Fibroblast of lung (primary cell): ENCODE measurements around the gene TMEM131L. TPM values are rescaled to one million over a fixed set of nuclear protein-coding genes. Genes with fewer than 3 reads are reported as not detected.

ENCODE experiments used
- DNase-seq, 2 donors: peaks; one replicate each; pipeline versions ENCODE4 v3.0.0 to v3.0.0-alpha.2; 2010; ENCODE audit warnings: low read depth in 2 of 2
- H2AFZ ChIP-seq: 2 replicates; pipeline ENCODE4 v1.5.1; 2012; ENCODE audit warnings: low read length, control low read depth, inconsistent platforms
- H3K27ac ChIP-seq: 2 replicates; pipeline ENCODE4 v1.5.1; 2011; ENCODE audit warnings: low read length, control low read depth; ENCODE audit not compliant: insufficient read depth
- H3K27me3 ChIP-seq: 2 replicates; pipeline ENCODE4 v1.5.1; 2011; ENCODE audit warnings: mild to moderate bottlenecking, low read length; ENCODE audit not compliant: control insufficient read depth, insufficient read depth
- H3K36me3 ChIP-seq: 2 replicates; pipeline ENCODE4 v1.5.1; 2011; ENCODE audit warnings: low read length; ENCODE audit not compliant: control insufficient read depth, insufficient read depth
- H3K4me1 ChIP-seq: 2 replicates; pipeline ENCODE4 v1.5.1; 2011; ENCODE audit warnings: low read length; ENCODE audit not compliant: control insufficient read depth, insufficient read depth; ENCODE audit errors: extremely low read depth
- H3K4me2 ChIP-seq: 2 replicates; pipeline ENCODE4 v1.5.1; 2011; ENCODE audit warnings: low read length, control low read depth; ENCODE audit not compliant: insufficient read depth; ENCODE audit errors: extremely low read depth
- H3K4me3 ChIP-seq, 4 experiments: fragments of 200-600 bp in 1 of 4; sonication (generic) in 1 of 4; replicated peaks in 1 of 4; 2 replicates each; pipeline ENCODE4 v1.5.1; 2011 to 2016; ENCODE audit warnings: low read length in 4 of 4, low read depth in 3 of 4, mild to moderate bottlenecking in 3 of 4, control low read depth in 2 of 4, inconsistent platforms in 1 of 4, mixed read lengths in 1 of 4; ENCODE audit not compliant: insufficient read depth in 1 of 4; ENCODE audit errors: control extremely low read depth in 1 of 4
- H3K79me2 ChIP-seq: 2 replicates; pipeline ENCODE4 v1.5.1; 2012; ENCODE audit warnings: mild to moderate bottlenecking, low read length, inconsistent platforms; ENCODE audit not compliant: control insufficient read depth, insufficient read depth
- H3K9ac ChIP-seq: 2 replicates; pipeline ENCODE4 v1.5.1; 2011; ENCODE audit warnings: mild to moderate bottlenecking, low read length, control low read depth; ENCODE audit not compliant: insufficient read depth
- H3K9me3 ChIP-seq: 2 replicates; pipeline ENCODE4 v1.5.1; 2012; ENCODE audit warnings: low read depth, low read length; ENCODE audit not compliant: control insufficient read depth, insufficient read depth
- H4K20me1 ChIP-seq: 2 replicates; pipeline ENCODE4 v1.5.1; 2011; ENCODE audit warnings: low read length; ENCODE audit not compliant: control insufficient read depth, insufficient read depth; ENCODE audit errors: extremely low read depth
- EZH2 ChIP-seq: IDR thresholded peaks from 2 replicates; pipeline ENCODE4 v1.5.1; 2012; ENCODE audit warnings: low read length, control low read depth, mild to moderate bottlenecking; ENCODE audit errors: missing control alignments
- polyA plus RNA-seq, 2 donors: library from polyadenylated mRNA; depleted of rRNA in 1 of 2; stranded (reverse) in 1 of 2; unstranded in 1 of 2; fragments of >200 nt; gene quantifications; 2 replicates each; pipeline ENCODE4 v1.2.1, GENCODE V29; 2011 to 2012; ENCODE audit warnings: missing spikeins in 1 of 2
- total RNA-seq: library from RNA; depleted of rRNA; stranded (reverse); fragments of >200 nt; gene quantifications from 2 replicates; pipeline ENCODE4 v1.2.1, GENCODE V29; 2014
- TF ChIP-seq, protein P1 (sequence below), 2 donors: IDR thresholded peaks in 1 of 2; conservative IDR thresholded peaks in 1 of 2; 1 replicate in 1 of 2; 2 replicates in 1 of 2; pipeline ENCODE4 v1.5.1; 2011 to 2012; ENCODE audit warnings: low read length in 2 of 2, control low read depth in 1 of 2, inconsistent platforms in 1 of 2, low read depth in 1 of 2, mild to moderate bottlenecking in 1 of 2

The TMEM131L gene
- total and polyA plus RNA-seq, 2 donors (not counting 1 experiment from before 2014, with no cell fraction given) = 7.7 to 15.0 TPM

GRCh38 chr4:153638999-153639398 lies 172.8 kb downstream of the TMEM131L start:
- no peak for DNase-seq
- no peaks in the 10 kb centered on the region for H3K4me1 ChIP-seq
- TF ChIP-seq, protein P1, sequence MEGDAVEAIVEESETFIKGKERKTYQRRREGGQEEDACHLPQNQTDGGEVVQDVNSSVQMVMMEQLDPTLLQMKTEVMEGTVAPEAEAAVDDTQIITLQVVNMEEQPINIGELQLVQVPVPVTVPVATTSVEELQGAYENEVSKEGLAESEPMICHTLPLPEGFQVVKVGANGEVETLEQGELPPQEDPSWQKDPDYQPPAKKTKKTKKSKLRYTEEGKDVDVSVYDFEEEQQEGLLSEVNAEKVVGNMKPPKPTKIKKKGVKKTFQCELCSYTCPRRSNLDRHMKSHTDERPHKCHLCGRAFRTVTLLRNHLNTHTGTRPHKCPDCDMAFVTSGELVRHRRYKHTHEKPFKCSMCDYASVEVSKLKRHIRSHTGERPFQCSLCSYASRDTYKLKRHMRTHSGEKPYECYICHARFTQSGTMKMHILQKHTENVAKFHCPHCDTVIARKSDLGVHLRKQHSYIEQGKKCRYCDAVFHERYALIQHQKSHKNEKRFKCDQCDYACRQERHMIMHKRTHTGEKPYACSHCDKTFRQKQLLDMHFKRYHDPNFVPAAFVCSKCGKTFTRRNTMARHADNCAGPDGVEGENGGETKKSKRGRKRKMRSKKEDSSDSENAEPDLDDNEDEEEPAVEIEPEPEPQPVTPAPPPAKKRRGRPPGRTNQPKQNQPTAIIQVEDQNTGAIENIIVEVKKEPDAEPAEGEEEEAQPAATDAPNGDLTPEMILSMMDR (conservative IDR thresholded peaks at IDR 0.05 in 1 of 2, IDR thresholded peaks at IDR 0.05 in 1 of 2; ENCODE audit: low read depth in 1 of 2, low read length in 2 of 2) = no peak
- no peak for TF ChIP-seq EZH2

DNA sequence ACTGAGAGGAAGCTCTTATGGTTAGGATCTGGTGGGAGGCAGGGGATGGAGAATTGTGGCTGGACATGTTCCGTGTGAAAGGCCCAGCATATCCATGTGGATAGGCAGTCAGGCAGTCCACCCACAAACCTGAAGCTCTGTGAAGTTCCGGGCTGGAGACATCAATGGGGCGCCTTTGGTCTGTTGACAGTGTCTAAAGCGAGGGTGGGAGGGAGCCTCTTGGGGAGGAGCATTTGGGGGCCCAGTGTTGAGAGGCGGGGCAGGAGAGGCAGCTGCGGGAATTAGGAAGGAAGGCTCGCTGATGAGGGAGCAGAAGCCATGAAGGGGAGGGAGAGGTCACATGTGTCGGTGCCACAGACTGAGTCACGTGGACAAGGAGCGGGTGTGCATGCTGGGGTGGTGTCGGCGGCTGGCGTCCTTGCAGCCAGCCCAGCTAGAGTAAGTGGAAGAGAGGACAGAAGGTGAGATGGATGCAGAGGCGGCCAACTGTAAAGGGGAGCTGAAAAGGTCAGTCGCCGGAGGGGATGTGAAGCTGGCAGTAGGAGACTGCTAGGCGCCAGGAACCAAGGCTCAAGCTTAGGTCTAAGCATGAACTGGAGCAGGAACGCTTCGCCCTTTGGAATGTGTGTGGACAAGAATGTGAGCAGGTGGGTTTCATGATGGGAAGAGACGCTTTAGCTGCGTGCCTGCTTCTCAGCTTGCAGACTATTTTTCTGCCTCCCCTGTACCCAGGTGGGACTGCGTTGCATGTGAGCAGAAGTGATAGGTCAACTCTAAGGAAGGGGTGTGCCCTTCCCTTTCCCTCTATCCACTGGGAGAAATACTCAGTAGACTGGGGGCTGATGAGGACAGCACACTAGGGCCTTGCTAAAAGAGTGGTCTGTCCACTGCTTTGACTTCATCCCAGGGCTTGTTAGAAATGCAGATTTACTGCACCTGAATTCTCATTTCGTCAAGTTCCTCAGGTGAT lies 174.0 kb downstream of the TMEM131L start:
- no peaks in the 10 kb centered on the region for H3K79me2 ChIP-seq
- H4K20me1 ChIP-seq = no peaks in the 10 kb centered on the region
- no peak overlapping the region for H3K4me3 ChIP-seq
- H3K27ac ChIP-seq = no peak overlapping the region
- no peaks in the 10 kb centered on the region for H3K4me1 ChIP-seq
- no peaks in the 10 kb centered on the region for H3K27me3 ChIP-seq
- DNase-seq = no peak
- H2AFZ ChIP-seq = no peak overlapping the region
- peaks cover 3% of the 10 kb centered on the region for H3K36me3 ChIP-seq
- no peaks in the 10 kb centered on the region for H3K9me3 ChIP-seq
- no peak overlapping the region for H3K9ac ChIP-seq
- TF ChIP-seq EZH2 = no peak
- TF ChIP-seq, protein P1 (conservative IDR thresholded peaks at IDR 0.05 in 1 of 2, IDR thresholded peaks at IDR 0.05 in 1 of 2; ENCODE audit: low read depth in 1 of 2, low read length in 2 of 2) = no peak
- H3K4me2 ChIP-seq = no peak overlapping the region

More at GRCh38 chr4:153638999-153639398, 172.8 kb downstream of the TMEM131L start:
- no peak overlapping the region for H3K4me3 ChIP-seq
- no peaks in the 10 kb centered on the region for H3K79me2 ChIP-seq
- H2AFZ ChIP-seq = no peak overlapping the region
- H3K9me3 ChIP-seq = no peaks in the 10 kb centered on the region
- no peak overlapping the region for H3K4me2 ChIP-seq
- H3K27me3 ChIP-seq = no peaks in the 10 kb centered on the region
- H3K27ac ChIP-seq = no peak overlapping the region
- H3K9ac ChIP-seq = no peak overlapping the region
- peaks cover 3% of the 10 kb centered on the region for H3K36me3 ChIP-seq
- no peaks in the 10 kb centered on the region for H4K20me1 ChIP-seq

- no peak overlapping the region for H3K27ac ChIP-seq
- no peaks in the 10 kb centered on the region for H3K27me3 ChIP-seq
- H2AFZ ChIP-seq = no peak overlapping the region
- no peaks in the 10 kb centered on the region for H3K4me1 ChIP-seq
- no peaks in the 10 kb centered on the region for H3K9me3 ChIP-seq
- no peak for DNase-seq
- H4K20me1 ChIP-seq = no peaks in the 10 kb centered on the region
- no peaks in the 10 kb centered on the region for H3K36me3 ChIP-seq
- no peak overlapping the region for H3K4me2 ChIP-seq
- no peak overlapping the region for H3K4me3 ChIP-seq
- no peak overlapping the region for H3K9ac ChIP-seq
- H3K79me2 ChIP-seq = no peaks in the 10 kb centered on the region
- TF ChIP-seq, protein P1 (conservative IDR thresholded peaks at IDR 0.05 in 1 of 2, IDR thresholded peaks at IDR 0.05 in 1 of 2; ENCODE audit: low read depth in 1 of 2, low read length in 2 of 2) = no peak
- no peak for TF ChIP-seq EZH2
Measured at GRCh38 chr4:153641532-153641931, 175.4 kb downstream of the TMEM131L start.
